ENCODE measurements around the gene PUDP.
"Not testable (repeated sequence)": the region's sequence is repeated elsewhere in the genome, so short reads cannot be mapped to it uniquely, and the experiment has no call there.

The PUDP gene

DNA sequence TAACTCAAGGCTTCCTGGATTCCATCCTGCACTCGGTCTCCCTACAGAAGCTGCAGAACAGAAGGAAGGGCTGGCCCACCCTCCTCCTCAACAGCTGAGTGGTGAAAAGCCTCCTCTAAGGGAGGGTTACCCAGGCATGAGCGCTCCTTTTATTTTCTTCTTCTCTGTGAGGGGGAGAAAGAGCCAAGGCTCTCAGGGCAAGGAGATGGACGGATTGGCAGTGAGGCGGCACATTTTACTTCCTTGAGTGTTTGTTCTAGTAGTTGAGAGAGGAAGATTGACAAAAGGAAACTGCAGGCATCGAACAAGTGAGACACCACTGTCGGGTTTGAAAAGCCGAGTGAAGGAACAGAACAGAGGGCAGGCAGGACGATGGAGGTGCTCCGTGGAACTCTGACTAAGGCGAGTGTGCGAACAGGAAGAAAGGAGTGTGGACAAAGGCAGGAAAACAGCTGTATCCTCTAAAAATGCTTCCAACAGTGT is 38.9 kb downstream of the PUDP start:
- no peak for DNase-seq

GRCh38 chrX:7108030-7108429 is 39.9 kb downstream of the PUDP start:
- no peak for DNase-seq

GRCh38 chrX:7106649-7107048 is 41.3 kb downstream of the PUDP start:
- no peak for DNase-seq

- no peak for DNase-seq
Measured at GRCh38 chrX:7102119-7102518, 45.8 kb downstream of the PUDP start.

- DNase-seq = no peak
Measured at GRCh38 chrX:7100022-7100421, 47.9 kb downstream of the PUDP start.

DNA sequence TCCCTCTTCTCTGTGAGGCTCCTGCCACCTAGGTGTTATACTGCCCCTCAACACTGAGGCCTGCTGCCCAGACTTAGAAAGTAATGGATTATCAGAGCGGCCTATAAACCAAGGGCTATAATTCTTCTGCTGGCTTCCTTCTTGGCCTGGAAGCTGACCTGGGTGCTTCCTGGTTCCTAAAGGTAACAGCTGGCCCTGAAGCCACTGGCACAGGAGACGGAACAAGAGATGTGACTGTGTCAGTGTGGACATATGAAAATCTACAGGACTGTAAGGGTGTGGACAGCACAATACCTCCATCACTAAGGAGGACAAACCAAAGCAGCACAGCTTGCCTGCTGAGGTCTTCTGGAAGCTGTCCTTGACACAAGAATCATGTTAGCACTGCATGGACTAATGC is 52.3 kb downstream of the PUDP start:
- DNase-seq = not testable (repeated sequence)

DNA sequence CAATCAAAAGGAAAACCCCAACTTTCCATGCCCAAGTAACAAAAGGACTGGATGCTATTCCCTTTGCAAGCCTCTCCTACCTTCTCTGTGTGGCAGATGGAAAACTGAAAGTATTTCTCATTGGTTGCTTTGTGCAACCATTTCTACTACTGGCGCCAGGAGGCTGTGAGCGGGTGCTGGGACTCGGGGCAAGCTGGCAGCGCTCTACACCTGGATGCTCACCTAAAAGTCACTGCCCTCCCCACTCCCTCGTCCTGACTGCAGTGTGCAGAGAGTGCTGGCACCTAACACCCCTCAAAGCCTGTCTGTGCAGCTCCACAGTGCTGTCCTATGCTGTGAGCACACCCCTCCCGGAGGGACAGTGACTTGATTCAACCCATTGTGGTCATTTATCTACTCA is 54.6 kb downstream of the PUDP start:
- no peak for DNase-seq

DNA sequence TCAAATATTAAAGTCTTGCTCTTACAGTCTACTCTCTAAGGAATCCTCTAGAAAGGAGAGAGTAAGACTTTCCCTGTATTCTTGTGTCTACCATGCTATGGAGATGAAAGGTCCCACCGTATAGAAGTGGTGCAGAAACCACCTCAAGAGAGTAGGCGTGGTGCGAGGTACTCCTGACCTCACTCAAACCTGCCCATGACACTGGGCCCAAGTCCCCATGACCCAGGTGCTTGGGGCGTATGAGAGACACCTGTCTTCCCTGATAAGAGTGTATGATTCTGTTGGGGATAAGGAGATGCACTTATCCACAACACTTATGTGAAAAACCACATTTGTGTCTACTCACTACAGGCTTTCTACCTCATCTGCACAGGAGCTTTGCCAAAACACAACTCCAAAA is 55.4 kb downstream of the PUDP start:
- DNase-seq = no peak

- no peak for DNase-seq
Measured at GRCh38 chrX:7091923-7092322, 56.0 kb downstream of the PUDP start.

DNA sequence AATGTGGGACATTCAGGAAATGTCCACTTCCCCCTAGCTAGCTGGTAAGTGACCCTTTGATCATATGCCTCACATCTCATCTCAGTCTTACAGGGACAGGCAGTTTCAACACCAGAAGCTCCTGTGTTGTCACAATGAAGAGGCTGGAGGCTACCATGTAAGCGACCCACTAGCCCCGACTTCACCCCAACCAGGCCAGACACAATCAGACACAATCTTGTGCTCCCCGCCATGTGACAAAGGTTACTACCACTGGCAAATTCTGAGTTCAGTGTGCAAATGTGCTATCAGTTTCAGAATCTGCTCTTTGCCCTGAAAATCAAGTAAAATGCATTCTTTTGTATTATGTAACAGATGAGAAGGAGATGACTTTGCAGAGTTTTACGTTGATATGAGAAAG is 57.3 kb downstream of the PUDP start:
- no peak for DNase-seq

DNA sequence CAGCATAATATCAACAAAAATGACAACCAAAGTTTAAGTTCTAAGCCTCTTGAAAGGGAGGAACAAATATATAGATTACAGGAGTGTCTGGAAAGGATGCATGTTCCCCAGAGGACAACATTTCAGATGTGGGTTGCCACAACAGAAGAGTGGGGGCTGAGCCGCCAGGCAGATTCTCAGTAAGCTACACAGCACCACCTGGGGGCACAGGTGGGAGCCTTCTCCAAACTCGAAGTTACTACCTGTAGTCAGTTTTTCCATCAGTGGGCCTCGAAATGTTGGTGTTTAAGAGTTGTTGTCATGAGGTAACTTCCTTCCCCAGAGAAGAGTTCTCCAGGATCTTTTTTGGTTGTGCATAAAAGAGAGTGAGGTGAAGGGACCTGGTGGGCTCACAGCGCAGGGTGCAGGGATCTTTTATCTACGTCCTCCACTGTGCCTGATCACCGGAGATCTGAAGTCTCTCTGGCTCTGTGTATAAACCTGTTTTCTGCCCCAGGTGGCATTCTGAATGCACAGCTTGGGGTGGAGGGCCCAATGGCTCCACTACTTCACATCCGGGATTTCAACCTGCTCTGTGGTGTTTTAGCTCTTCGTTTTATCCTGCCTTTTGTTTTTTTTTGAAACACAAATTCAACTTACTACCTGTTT is 58.9 kb downstream of the PUDP start:
- no peak for DNase-seq

- no peak for DNase-seq
Measured at GRCh38 chrX:7086384-7086783, 61.6 kb downstream of the PUDP start.

GRCh38 chrX:7085879-7086278 is 62.1 kb downstream of the PUDP start:
- DNase-seq = no peak

DNA sequence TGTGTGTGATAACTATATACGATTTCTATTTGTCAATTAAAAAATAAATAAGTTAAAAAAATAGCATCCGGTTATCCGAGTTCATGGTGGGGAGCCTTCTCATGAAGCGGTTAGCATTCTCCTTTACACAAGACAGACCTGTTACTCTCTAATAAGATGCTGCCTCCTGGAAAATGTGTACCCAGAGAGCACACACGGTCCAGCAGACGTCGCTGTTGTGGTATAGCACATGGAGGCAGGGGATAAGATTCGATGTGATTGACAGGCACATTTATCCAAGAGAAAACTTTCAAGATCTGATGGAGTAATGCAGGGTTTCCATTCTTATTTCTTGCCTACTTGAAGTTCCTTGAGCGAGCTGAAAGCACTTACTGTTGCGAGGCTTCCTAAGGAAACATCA is 63.1 kb downstream of the PUDP start:
- DNase-seq = no peak

- DNase-seq = no peak
Measured at GRCh38 chrX:7083468-7084396, 64.2 kb downstream of the PUDP start.

DNA sequence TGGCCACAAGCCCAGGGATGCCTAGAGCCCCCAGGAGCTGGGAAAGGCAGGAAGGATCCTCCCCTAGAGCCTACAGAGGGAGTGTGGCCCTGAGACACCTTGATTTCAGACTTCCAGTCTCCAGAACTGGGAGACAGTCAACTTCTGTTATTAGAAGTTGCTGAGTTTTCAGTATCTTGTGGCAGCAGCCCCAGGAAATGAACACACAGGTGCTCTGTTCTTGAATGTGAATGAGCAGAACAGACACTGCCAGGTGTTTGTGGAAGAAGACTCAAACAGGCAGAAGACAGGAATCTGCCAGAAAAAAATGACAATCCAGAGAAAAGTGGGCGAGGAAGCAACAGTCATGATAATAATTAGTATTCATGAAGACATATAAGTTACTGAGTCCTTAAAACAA is 64.9 kb downstream of the PUDP start:
- DNase-seq = no peak

GRCh38 chrX:7082556-7082955 is 65.4 kb downstream of the PUDP start:
- no peak for DNase-seq

DNA sequence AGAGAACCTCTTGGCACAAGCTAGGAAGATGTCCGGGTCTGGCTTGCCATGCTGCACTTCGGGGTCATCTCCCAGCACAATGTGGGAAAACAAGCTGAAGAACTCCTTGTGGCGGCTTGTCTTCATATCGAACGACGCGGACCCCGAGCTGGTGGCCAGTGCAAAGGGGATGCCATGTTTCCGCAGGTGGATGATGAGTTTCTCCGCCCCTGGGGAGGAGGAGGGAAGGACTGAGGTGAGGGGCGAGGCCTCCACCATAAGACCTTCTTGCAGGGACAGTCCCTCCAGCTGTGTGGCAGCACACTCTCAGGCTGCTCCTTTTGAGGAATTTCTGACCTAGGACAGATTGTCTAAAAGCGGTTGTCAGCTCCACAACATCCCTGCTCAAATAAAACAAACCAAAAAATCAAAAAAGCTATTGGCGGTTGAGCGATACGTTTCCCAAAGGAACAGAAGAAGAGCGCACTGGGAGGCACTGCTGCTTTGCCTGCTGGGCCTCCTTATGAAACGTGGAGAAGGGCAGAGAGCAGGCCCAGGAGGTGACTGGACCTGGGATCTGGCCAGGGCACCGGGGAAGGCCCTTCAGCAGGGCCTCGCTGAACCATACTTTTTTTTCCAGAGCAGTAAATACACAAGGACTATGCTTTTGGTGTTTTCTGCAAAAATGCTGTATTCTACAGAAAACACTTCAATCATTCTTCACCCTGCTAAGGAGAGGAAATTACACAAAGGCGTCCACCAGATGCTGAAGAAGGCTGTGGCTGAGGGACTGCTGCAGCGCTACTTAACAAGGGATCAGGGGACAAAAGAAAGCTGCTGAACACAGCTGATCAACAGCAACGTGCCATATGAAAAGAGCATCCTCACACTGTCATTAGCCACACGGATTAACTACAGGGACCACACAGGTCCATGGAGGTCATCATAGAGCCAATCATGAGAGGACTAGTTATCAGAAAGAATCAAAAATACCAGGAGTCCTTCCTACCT is 70.4 kb downstream of the PUDP start:
- DNase-seq = no peak

DNA sequence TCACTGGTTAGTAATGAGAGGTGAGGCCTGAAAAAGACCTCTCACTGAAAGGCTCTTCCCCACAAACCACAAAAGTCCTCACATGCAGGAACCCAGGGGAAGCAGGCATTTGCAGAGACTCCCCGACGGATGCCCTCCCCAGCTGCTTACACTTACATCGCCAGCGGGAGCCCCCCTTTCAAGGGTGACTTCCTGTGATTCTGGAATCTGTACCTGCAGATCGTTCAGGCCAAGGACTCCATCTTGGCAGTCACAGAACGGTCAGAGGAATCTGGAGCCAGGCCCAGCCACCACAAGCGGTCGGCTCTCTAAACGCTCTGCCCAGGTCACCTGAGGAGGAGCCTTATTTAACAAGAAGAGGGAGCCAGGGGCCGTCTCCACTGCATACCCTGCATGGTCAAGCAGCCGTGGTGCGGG is 71.7 kb downstream of the PUDP start:
- DNase-seq = no peak

DNA sequence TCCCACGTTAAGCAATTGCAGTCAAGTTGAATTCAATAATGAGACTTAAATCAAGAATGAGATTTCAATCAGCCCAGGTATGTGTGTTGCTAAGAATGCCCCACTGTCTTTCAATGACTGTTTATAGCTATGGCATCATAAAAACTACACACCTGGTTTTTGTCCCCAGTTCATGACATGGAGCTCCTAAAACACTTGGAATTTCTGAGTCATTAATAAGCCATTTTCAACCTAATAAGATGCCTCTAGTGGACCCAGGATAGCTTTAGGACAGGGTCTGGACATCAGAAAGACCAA is 73.1 kb downstream of the PUDP start:
- no peak for DNase-seq

DNA sequence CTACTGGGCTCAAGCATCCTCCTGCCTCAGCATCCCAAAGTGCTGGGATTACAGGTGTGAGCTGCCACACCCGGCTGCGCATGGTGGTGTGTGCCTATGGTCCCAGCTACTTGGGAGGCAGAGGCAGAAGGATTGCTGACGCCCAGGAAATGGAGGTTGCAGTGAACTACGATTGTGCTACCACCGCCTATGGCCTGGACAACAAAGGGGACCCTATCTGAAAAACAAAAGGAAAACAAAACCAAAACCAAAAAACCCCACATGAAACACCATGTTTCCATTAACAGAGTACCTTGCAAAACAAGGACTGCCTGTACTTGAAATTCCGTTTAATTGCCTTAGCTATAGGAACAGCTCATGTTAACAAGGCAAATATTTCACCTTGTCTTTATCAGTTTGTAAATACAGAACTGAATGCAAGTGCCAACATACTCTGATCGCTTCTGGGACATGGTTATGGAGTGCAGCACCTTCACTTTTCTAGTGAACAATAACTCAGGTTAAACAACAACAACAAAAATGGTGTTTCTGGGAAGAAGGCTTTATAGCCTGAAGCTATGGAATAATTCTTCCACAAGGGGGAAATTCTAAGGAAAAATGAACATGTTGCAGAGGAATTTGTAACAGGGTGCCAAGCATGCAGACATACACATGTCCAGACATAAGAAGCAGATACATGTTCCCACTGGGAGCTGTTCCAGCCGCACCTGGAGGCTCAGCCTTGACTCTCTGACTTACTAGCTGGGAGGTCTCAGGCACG is 73.6 kb downstream of the PUDP start:
- DNase-seq = no peak

DNA sequence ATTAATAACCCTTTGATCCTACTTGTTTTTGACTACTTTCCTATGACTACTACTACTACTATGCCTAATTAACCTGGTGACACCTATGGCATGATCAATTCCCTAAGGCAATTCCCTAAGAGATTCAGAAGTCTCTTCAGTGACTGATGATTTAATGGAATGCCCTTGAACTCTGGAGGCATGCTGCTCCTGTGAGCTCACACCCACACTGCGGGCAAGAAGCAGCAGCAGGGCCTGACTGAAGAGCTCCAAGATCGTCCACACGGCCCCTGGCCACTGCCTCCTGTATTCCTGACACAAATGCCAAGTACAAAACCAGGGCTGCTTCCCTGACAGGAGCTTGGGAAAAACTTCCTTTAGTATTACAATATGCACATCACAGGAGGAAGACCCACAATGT is 74.6 kb downstream of the PUDP start:
- DNase-seq = no peak

DNA sequence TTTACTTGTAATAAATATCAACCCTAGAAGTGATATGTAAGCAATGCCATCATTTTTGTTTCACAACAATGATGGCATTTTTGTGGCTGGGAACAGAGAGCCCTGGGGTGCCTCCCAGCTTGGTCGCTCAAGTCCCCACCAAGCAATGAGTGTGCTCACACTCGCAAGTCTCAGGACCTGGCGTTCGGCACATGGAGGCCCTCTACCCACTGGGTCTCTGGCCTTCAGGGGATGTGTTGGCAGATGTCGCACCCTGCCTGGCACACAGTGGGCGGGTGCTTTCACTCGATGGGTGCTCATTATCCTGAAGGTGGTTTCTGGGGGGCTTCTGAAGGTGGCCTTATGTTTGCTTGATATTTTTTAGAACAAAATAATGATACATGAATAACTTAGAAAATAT is 75.1 kb downstream of the PUDP start:
- DNase-seq = no peak

All from NCI-H510A (cell line).